HEK293T (cell line): ENCODE results near the gene PLPP4.

ENCODE experiments used
- CTCF ChIA-PET: fragments of 350-600 bp; formaldehyde crosslinking; extraction: SDS; loops from one replicate; lab custom pipeline; 2021; ENCODE audit warnings: antibody characterized with exemption, inconsistent platforms; lab: Yijun Ruan, JAX
- POLR2A ChIA-PET: fragments of 350-600 bp; formaldehyde crosslinking; extraction: SDS; loops from one replicate; lab custom pipeline; 2020; ENCODE audit warnings: antibody characterized with exemption, inconsistent platforms; lab: Yijun Ruan, JAX
- DNase-seq: peaks from one replicate; pipeline ENCODE4 v3.0.0; 2012; ENCODE audit warnings: mixed read lengths; ENCODE audit errors: extremely low spot score
- ARNT ChIP-seq: fragments of 450-650 bp; IDR thresholded peaks from 2 replicates; pipeline ENCODE4 v1.6.1; 2017; ENCODE audit warnings: mild to moderate bottlenecking
- BHLHE40 ChIP-seq: fragments of 450-650 bp; IDR thresholded peaks from 2 replicates; pipeline ENCODE4 v1.6.1; 2016; ENCODE audit warnings: mild to moderate bottlenecking, moderate library complexity, borderline replicate concordance
- CTBP1 ChIP-seq: fragments of 450-650 bp; IDR thresholded peaks from 2 replicates; pipeline ENCODE4 v1.6.1; 2016; ENCODE audit warnings: borderline replicate concordance
- ELF4 ChIP-seq: fragments of 450-650 bp; IDR thresholded peaks from 2 replicates; pipeline ENCODE4 v1.6.1; 2017; ENCODE audit warnings: antibody characterized with exemption
- FOXA1 ChIP-seq: fragments of 450-650 bp; IDR thresholded peaks from 2 replicates; pipeline ENCODE4 v1.6.1; 2016; ENCODE audit warnings: mild to moderate bottlenecking
- FOXK2 ChIP-seq: fragments of 450-650 bp; IDR thresholded peaks from 2 replicates; pipeline ENCODE4 v1.6.1; 2016; ENCODE audit warnings: mild to moderate bottlenecking
- FOXM1 ChIP-seq: fragments of 450-650 bp; IDR thresholded peaks from 2 replicates; pipeline ENCODE4 v1.6.1; 2017; ENCODE audit warnings: mild to moderate bottlenecking, borderline replicate concordance
- HDGF ChIP-seq: fragments of 450-650 bp; IDR thresholded peaks from 2 replicates; pipeline ENCODE4 v1.6.1; 2017; ENCODE audit warnings: antibody characterized with exemption, borderline replicate concordance
- L3MBTL2 ChIP-seq: fragments of 450-650 bp; conservative IDR thresholded peaks from 2 replicates; pipeline ENCODE4 v1.6.1; 2016; ENCODE audit warnings: mild to moderate bottlenecking
- LEF1 ChIP-seq: fragments of 450-650 bp; IDR thresholded peaks from 2 replicates; pipeline ENCODE4 v1.6.1; 2017; ENCODE audit warnings: mild to moderate bottlenecking, borderline replicate concordance
- NFRKB ChIP-seq: fragments of 450-650 bp; IDR thresholded peaks from 2 replicates; pipeline ENCODE4 v1.6.1; 2016; ENCODE audit warnings: mild to moderate bottlenecking, moderate library complexity
- PKNOX1 ChIP-seq: fragments of 450-650 bp; IDR thresholded peaks from 2 replicates; pipeline ENCODE4 v1.6.1; 2016
- SP1 ChIP-seq: fragments of 450-650 bp; IDR thresholded peaks from 2 replicates; pipeline ENCODE4 v1.6.1; 2017
- SUZ12 ChIP-seq: fragments of 450-650 bp; IDR thresholded peaks from 2 replicates; pipeline ENCODE4 v1.6.1; 2016; ENCODE audit warnings: mild to moderate bottlenecking
- TARDBP ChIP-seq: fragments of 450-650 bp; IDR thresholded peaks from 2 replicates; pipeline ENCODE4 v1.6.1; 2016
- ZNF384 ChIP-seq: fragments of 450-650 bp; IDR thresholded peaks from 2 replicates; pipeline ENCODE4 v1.6.1; 2016

The PLPP4 gene

GRCh38 chr10:120465138-120465537, 8.1 kb downstream of the PLPP4 start:
- TF ChIP-seq FOXA1: no peak
- TF ChIP-seq FOXM1: no peak
- TF ChIP-seq TARDBP: no peak
- TF ChIP-seq SUZ12: no peak
- no peak for TF ChIP-seq LEF1
- TF ChIP-seq NFRKB: no peak
- TF ChIP-seq PKNOX1: no peak
- CTCF ChIA-PET: no interaction called here
- DNase-seq: no peak
- POLR2A ChIA-PET: no interaction called here

GRCh38 chr10:120466006-120466405, 9.0 kb downstream of the PLPP4 start:
- ChIA-PET POLR2A (no interaction called here), CTCF (no interaction called here)
- TF ChIP-seq BHLHE40 (no peak), PKNOX1 (no peak), ZNF384 (no peak), FOXA1 (no peak), LEF1 (no peak)
- DNase-seq: no peak

GRCh38 chr10:120473593-120473992, 16.6 kb downstream of the PLPP4 start:
- CTCF ChIA-PET: no interaction called here
- POLR2A ChIA-PET: no interaction called here
- DNase-seq: no peak
- TF ChIP-seq FOXK2 (no peak), CTBP1 (no peak), LEF1 (no peak), ARNT (no peak), FOXA1 (no peak), NFRKB (no peak), HDGF (no peak), BHLHE40 (no peak), SP1 (no peak), ZNF384 (no peak), SUZ12 (no peak), FOXM1 (no peak), TARDBP (no peak), ELF4 (no peak), PKNOX1 (no peak), L3MBTL2 (no peak)

- TF ChIP-seq TARDBP (no peak), L3MBTL2 (no peak), FOXK2 (no peak), BHLHE40 (no peak), SP1 (no peak), NFRKB (no peak), ELF4 (no peak), SUZ12 (no peak), CTBP1 (no peak), PKNOX1 (no peak), ZNF384 (no peak), FOXM1 (no peak), LEF1 (no peak), ARNT (no peak), FOXA1 (no peak)
- CTCF ChIA-PET: no interaction called here
- POLR2A ChIA-PET: no interaction called here
- no peak for DNase-seq
Observed at GRCh38 chr10:120474956-120475355, 17.9 kb downstream of the PLPP4 start.

- TF ChIP-seq L3MBTL2 (no peak), SUZ12 (no peak), ELF4 (no peak), CTBP1 (no peak), FOXM1 (no peak), HDGF (no peak), PKNOX1 (no peak), SP1 (no peak), ARNT (no peak), ZNF384 (no peak), BHLHE40 (no peak)
- no peak for DNase-seq
- CTCF ChIA-PET: no interaction called here
- POLR2A ChIA-PET: no interaction called here
Observed at GRCh38 chr10:120475844-120476791, 19.1 kb downstream of the PLPP4 start.
